Activated CD4-positive, CD25-positive, alpha-beta regulatory T cell treated with anti-CD3 and anti-CD28 coated beads, Interleukin-2, amount 50 U/mL, for 24 hours (primary cell): ENCODE data around the gene FOXN4.

Source experiments
- ATAC-seq, 2 donors: fragments of 150-1000 bp; cut with Tn5 transposase; one replicate each; pipeline ENCODE4 v1.10.0; 2021; ENCODE audit warnings: mild to moderate bottlenecking in 1 of 2, moderate library complexity in 1 of 2

Gene FOXN4

DNA sequence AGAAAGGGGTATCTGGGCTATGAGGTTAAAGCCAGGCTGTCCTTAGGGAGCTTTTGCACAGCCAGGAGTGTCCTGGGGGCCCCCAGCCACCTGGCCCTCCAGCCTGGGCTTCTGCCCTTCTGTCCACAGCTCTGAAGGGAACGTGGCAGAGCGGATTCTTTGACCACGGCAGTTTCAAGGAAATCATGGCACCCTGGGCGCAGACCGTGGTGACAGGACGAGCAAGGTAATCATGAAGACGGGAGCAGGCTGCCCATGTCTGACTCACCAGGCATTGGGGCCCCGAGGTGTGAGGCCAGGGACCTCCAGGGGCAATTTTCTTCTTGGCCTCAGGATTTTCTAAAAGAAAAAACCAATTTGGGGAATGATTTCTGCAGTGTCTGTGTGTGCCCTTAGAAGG is 53.1 kb downstream of the FOXN4 start:
- ATAC-seq: no peak

DNA sequence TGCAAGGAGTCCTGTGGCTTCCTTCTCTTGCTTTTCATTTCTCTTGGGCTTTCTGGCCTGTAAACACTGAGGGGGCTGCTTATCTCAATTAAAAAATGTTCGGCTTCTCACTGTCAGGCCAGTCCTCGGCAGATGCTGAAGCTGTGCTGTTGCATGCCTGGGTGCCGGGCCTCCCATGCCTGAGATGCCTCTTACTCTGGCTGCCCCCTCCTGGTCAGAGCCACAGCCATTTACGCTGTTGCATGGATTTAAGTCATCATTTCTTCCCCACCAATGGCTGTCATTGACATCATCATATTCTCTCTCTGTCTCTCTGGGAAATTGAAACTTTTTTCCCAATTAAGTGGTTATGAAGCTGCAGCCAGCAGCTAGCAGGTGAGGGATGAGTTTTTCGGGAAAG is 53.7 kb downstream of the FOXN4 start:
- no peak for ATAC-seq

- no peak for ATAC-seq
These were observed 55.1 kb downstream of the FOXN4 start for GRCh38 chr12:109253913-109254544.

- ATAC-seq: no peak
These were observed 56.3 kb downstream of the FOXN4 start for GRCh38 chr12:109252799-109253198.

DNA sequence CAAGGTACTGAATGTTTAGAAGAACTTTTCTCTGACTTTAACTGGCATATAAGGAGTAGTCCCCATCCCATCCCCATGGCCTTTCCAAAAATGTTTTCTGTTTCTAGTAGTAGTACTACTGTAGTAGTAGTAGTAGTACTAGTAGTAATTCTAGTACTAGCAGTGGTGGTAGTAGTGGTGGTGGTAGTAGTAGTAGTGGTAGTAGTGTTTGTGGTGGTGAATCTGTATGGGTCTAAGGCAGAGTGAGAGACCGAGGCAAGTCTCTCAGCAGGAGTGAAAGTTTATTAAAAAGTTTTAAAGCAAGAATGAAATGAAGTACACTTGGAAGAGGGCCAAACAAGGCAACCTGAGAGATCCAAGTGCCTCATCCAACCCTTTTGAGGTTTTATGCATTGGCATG is 58.6 kb downstream of the FOXN4 start:
- ATAC-seq: peak; percentile 32 to 33

DNA sequence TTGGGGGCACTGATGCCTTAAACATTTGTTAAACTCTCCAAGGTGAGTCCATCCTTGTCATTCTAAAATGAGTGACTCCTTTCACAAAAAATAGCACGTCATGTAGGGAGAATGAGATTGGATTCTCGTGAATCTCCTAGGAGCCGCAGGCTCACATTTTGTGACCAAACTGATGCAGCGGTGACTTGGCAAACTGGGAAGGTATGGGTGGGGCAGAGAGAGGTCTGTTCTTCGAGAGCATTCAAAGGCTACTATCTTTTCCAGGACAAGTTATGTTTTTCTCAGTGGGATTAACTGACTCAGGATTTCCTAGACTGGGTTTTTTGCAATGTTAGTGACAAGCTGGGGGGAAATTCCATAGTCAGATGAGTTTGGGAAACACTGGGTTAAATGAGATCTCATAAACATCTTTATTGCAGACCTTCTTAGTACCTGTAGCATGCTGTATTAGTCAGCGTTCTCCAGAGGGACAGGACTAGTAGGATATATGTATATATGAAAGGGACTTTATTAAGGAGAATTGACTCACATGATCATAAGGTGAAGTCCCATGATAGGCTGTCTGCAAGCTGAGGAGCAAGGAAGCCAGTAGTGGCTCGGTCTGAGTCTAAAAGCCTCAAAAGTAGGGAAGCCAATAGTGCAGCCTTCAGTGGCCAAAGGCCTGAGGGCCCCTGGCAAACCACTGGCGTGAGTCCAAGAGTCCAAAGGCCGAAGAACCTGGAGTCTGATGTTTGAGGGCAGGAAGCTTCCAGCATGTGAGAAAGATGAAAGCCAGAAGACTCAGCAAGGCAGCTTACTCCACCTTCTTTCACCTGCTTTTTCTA is 61.0 kb downstream of the FOXN4 start:
- ATAC-seq: no peak

DNA sequence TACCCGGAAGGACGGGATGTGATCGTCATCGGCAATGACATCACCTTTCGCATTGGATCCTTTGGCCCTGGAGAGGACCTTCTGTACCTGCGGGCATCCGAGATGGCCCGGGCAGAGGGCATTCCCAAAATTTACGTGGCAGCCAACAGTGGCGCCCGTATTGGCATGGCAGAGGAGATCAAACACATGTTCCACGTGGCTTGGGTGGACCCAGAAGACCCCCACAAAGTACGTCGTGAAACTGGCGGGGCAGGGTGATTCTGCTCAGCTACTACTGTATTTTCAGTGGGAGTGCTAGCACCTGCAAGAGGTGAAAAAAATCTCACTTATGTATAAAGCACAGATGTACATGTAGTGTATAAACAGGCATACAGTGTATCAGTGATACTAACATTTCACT is 62.9 kb downstream of the FOXN4 start:
- ATAC-seq: no peak

DNA sequence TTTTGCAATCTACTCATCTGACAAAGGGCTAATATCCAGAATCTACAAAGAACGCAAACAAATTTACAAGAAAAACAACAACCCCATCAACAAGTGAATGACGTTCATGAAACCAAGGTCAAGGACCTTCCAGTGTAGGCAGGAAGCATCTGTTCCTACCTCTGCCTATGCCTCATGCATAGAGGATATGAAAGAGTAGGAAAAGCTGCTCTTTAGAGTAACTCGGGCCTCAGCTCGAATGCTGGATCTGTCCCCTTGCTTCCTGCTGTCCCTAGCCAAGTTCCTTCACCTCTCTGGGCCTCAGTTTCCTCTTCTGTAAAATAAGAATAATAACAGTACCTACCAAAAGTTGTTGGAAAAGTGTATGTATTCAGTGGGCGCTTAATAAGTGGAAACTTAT is 65.0 kb downstream of the FOXN4 start:
- no peak for ATAC-seq

DNA sequence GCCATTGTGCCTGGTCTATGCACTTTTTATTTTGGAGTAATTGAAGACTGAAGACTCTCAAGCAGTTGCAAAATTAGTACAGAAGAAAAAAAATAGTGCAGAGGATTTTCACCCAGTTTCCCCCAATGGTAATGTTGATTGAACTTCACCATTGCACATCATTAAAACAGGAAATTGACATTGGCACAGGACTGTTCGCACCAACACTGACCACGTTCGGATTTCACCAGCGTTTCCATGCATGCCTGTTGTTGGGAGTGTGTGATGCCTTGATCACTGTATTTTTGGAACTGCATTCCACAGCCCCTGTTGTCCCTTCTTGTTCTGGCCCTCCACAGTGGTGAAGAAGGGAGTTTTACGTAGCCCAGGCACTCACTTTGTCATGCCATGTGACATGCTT is 67.1 kb downstream of the FOXN4 start:
- ATAC-seq: no peak

GRCh38 chr12:109240365-109240764 is 68.7 kb downstream of the FOXN4 start:
- no peak for ATAC-seq

DNA sequence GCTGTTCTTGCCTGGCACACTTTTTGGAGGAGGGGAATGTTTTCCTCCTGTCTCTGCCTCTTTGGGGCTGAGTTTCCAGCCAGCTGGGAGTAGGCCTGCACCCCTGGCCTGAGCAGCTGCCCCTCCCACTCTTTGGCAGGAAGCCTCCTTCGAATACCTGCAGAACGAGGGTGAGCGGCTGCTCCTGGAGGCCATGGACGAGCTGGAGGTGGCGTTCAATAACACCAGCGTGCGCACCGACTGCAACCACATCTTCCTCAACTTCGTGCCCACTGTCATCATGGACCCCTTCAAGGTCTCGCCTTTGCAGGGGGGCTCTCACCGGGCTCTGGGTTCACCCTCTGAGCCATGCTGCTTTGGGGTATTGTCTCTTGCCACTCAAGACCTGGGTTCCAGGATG is 69.4 kb downstream of the FOXN4 start:
- no peak for ATAC-seq

DNA sequence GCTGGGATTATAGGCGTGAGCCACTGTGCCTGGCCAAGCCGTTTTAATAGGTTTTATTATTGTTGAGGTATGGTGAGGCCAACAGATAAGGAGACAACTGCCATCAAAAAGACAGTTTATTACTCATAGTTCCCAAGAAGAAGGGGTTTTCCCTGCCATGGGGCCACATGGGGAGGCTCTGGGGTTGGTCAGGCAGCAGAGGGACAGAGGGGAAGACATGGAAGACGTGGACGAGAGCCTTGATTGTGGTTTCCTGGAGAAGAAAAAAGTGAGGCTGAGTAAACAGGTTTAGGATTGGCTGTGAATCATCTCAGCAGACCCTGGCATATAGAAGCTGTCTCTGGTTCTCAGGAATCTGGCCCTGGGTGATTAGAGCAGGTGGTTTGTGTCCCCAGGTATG is 69.9 kb downstream of the FOXN4 start:
- ATAC-seq: no peak

DNA sequence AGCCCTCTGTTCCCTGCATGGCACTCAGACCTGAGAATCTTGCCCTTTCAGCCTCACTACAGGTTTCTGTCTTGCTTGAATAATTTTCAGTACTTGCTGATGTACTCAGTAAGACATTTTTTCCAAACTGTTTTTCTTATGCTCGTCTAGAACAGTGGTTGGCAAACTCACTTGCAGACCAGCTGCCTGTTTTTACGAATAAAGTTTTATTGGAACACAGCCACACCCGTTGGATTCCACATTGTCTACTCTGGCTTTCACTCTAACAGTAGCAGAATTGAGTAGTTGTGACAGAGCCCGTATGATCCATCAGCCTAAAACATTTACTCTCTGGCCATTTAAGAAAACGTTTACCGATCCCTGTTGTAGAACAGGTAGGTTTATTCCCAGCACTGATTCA is 72.8 kb downstream of the FOXN4 start:
- ATAC-seq: no peak

GRCh38 chr12:109234012-109234411 is 75.1 kb downstream of the FOXN4 start:
- no peak for ATAC-seq

DNA sequence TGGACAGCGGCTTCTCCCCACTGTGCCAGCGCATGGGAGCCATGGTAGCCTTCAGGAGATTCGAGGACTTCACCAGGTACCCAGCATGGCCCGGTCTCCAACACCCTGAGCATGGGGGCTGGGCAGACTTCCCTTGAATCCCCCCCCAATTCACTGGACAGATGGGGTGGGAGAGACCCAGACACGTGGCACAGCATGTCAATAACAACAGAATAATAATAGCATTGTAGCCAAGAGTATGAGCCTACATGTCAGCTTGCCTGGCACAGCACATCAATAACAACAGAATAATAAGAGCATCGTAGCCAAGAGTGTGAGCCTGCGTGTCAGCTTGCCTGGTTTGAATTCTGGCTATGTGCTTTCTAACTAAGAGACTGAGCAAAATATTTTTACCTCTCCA is 76.4 kb downstream of the FOXN4 start:
- ATAC-seq: no peak

DNA sequence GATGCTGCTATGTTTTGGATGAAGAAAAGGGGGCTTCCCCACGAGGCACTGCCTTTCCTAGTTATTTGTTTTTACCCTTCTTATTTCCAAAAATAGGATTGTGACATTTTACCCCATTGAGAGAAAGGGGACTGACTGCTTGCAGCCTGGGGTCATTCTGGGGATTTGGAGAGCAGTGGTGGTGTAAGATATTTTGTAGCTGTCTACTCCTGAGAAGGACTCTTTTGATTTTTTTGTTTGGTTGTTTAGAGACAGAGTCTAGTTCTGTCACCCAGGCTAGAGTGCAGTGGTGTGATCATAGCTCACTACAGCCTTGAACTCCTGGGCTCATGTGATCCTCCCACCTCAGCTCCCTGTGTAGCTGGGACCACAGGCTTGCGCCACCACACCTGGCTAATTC is 78.9 kb downstream of the FOXN4 start:
- ATAC-seq: no peak

DNA sequence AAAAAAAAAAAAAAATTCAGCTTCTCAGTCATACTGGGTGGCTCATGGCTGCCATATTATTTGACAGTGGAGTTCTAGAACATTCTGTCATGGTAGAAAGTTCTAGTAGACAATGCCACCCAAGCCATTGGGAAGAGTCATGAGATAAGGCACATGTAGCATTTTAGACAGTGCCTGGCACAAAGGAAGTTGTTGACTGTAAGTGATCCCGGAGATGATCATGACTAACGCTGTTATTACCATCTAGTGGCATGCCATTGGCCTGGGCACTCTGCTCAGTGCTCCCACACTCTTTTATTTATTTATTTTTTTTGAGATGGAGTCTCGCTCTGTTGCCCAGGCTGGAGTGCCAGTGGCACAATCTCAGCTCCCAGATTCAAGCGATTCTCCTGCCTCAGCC is 80.4 kb downstream of the FOXN4 start:
- ATAC-seq: no peak
